ENCODE results near the gene TMEM45A.
"Not testable (repeated sequence)": the region's sequence is repeated elsewhere in the genome, so short reads cannot be mapped to it uniquely, and the experiment has no call there.

TMEM45A gene

GRCh38 chr3:100536093-100536492 lies 43.7 kb downstream of the TMEM45A start:
- no peak for DNase-seq

GRCh38 chr3:100537646-100538338 lies 45.4 kb downstream of the TMEM45A start:
- DNase-seq, result no peak

GRCh38 chr3:100538339-100538706 lies 45.9 kb downstream of the TMEM45A start:
- no peak for DNase-seq

GRCh38 chr3:100540791-100541334 lies 48.4 kb downstream of the TMEM45A start:
- DNase-seq, result no peak

- not testable (repeated sequence) for DNase-seq
These were observed 49.0 kb downstream of the TMEM45A start for GRCh38 chr3:100541428-100541827.

- no peak for DNase-seq
These were observed 53.0 kb downstream of the TMEM45A start for GRCh38 chr3:100545371-100545770.

GRCh38 chr3:100546020-100546744 lies 53.8 kb downstream of the TMEM45A start:
- DNase-seq, result no peak

- no peak for DNase-seq
These were observed 55.6 kb downstream of the TMEM45A start for GRCh38 chr3:100548053-100548452.

- no peak for DNase-seq
These were observed 61.4 kb downstream of the TMEM45A start for GRCh38 chr3:100553618-100554372.

GRCh38 chr3:100554373-100554676 lies 61.9 kb downstream of the TMEM45A start:
- no peak for DNase-seq

GRCh38 chr3:100556673-100557310 lies 64.4 kb downstream of the TMEM45A start:
- no peak for DNase-seq

GRCh38 chr3:100558233-100558632 lies 65.8 kb downstream of the TMEM45A start:
- DNase-seq, result no peak

- no peak for DNase-seq
These were observed 68.0 kb downstream of the TMEM45A start for GRCh38 chr3:100560426-100560825.

GRCh38 chr3:100561459-100562158 lies 69.2 kb downstream of the TMEM45A start:
- no peak for DNase-seq

- DNase-seq, result no peak
These were observed 69.9 kb downstream of the TMEM45A start for GRCh38 chr3:100562224-100562857.

- no peak for DNase-seq
These were observed 70.8 kb downstream of the TMEM45A start for GRCh38 chr3:100563228-100563627.

GRCh38 chr3:100563652-100564211 lies 71.3 kb downstream of the TMEM45A start:
- no peak for DNase-seq

GRCh38 chr3:100570811-100571210 lies 78.4 kb downstream of the TMEM45A start:
- no peak for DNase-seq

- DNase-seq, result no peak
These were observed 82.1 kb downstream of the TMEM45A start for GRCh38 chr3:100574536-100574935.

- DNase-seq, result no peak
These were observed 83.3 kb downstream of the TMEM45A start for GRCh38 chr3:100575704-100576103.

GRCh38 chr3:100577382-100578008 lies 85.1 kb downstream of the TMEM45A start:
- no peak for DNase-seq
